ENCODE data around the gene NCOA3.
"Not testable (repeated sequence)": the region's sequence is repeated elsewhere in the genome, so short reads cannot be mapped to it uniquely, and the experiment has no call there.

The NCOA3 gene

DNA sequence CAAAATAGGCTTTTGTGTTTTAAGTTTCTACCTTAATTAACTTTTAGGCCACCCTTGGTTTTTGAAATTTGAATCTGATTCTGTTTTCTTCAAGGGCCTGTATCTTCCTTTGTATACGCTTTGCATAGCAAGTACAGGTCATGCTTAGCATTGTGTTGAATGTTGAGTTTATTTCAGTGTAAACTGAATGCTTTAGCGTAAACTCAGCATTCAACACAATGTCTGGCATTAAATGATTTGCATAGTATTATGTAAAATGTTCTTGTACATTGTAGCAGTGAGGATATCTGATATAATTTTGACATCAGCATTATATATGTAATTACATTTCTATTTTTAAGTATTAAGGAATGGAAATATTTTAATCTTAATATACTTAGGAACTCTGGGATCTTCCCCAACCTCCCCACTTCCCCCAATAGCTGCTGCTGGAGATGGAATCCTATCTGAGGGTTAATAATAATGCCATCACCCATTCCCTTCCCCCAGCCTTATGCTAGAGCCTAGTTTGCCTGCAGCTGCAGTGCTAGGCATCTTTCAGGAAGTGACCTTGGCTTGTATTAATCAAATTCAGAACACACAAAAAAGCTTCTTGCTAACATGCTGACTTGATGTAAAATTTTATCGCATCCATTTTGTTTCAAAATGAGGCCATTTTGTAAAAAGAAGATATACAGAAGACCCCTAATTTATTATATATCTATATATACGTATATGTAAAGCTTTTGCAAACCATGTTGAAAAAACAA is 73.1 kb downstream of the NCOA3 start:
- H3K36me3 ChIP-seq (ENCODE audit: insufficient read depth, low read length): peaks cover 3% of the 10 kb centered on the region

GRCh38 chr20:47576516-47577033 is 74.9 kb downstream of the NCOA3 start:
- peak overlapping the region; percentile 5 for H3K9ac ChIP-seq (ENCODE audit: low read depth, low read length)
- H3K4me3 ChIP-seq (ENCODE audit: low read length): no peak overlapping the region
- peak overlapping the region; percentile 65 for H3K4me2 ChIP-seq (ENCODE audit: low read length)
- H3K4me1 ChIP-seq (ENCODE audit: control insufficient read depth, insufficient read depth, low read length): peaks cover 19% of the 10 kb centered on the region
- peaks cover 3% of the 10 kb centered on the region for H3K36me3 ChIP-seq (ENCODE audit: insufficient read depth, low read length)
- no peaks in the 10 kb centered on the region for H3K9me3 ChIP-seq (replicated peaks; ENCODE audit: low read length)
- H3K27me3 ChIP-seq (ENCODE audit: control insufficient read depth, insufficient read depth, low read length): no peaks in the 10 kb centered on the region

More for the DNA sequence above, 73.1 kb downstream of the NCOA3 start:
- Histone ChIP-seq H3K4me3 (ENCODE audit: low read length) (no peak overlapping the region), H3K27me3 (ENCODE audit: control insufficient read depth, insufficient read depth, low read length) (no peaks in the 10 kb centered on the region), H3K9me3 (replicated peaks; ENCODE audit: low read length) (no peaks in the 10 kb centered on the region), H3K9ac (ENCODE audit: low read depth, low read length) (no peak overlapping the region), H3K4me1 (ENCODE audit: control insufficient read depth, insufficient read depth, low read length) (peaks cover 19% of the 10 kb centered on the region), H3K4me2 (ENCODE audit: low read length) (no peak overlapping the region)

GRCh38 chr20:47577314-47577713 is 75.6 kb downstream of the NCOA3 start:
- Histone ChIP-seq H3K4me2 (ENCODE audit: low read length) (peak overlapping the region; percentile 65), H3K9ac (ENCODE audit: low read depth, low read length) (no peak overlapping the region), H3K4me3 (ENCODE audit: low read length) (no peak overlapping the region), H3K9me3 (replicated peaks; ENCODE audit: low read length) (no peaks in the 10 kb centered on the region), H3K36me3 (ENCODE audit: insufficient read depth, low read length) (no peaks in the 10 kb centered on the region), H3K27me3 (ENCODE audit: control insufficient read depth, insufficient read depth, low read length) (no peaks in the 10 kb centered on the region), H3K4me1 (ENCODE audit: control insufficient read depth, insufficient read depth, low read length) (peaks cover 19% of the 10 kb centered on the region)

DNA sequence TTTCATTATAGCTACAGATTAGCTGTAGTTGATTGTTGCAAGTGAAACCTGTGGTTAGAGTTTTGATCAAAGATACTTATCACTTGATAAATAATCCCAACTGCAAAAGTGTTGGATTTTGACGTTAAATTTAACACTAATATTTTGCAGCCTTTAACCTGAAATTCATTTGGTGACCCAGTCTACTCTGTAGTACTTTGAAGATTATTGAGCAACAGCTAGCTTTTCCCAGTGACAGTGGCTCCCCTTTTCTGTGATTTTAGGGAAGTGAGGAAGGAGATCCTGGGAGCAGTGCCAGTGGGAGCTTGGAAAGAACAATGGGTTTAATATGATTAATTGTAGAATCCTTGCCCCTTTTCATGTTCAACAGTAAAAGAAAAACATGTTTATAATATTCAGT is 76.9 kb downstream of the NCOA3 start:
- peaks cover 19% of the 10 kb centered on the region for H3K4me1 ChIP-seq (ENCODE audit: control insufficient read depth, insufficient read depth, low read length)
- no peak overlapping the region for H3K4me3 ChIP-seq (ENCODE audit: low read length)
- H3K36me3 ChIP-seq (ENCODE audit: insufficient read depth, low read length): no peaks in the 10 kb centered on the region
- no peak overlapping the region for H3K9ac ChIP-seq (ENCODE audit: low read depth, low read length)
- H3K27me3 ChIP-seq (ENCODE audit: control insufficient read depth, insufficient read depth, low read length): no peaks in the 10 kb centered on the region
- H3K4me2 ChIP-seq (ENCODE audit: low read length): no peak overlapping the region
- no peaks in the 10 kb centered on the region for H3K9me3 ChIP-seq (replicated peaks; ENCODE audit: low read length)

GRCh38 chr20:47580686-47581085 is 79.0 kb downstream of the NCOA3 start:
- H3K9me3 ChIP-seq (replicated peaks; ENCODE audit: low read length); H3K4me3 ChIP-seq (ENCODE audit: low read length); H3K36me3 ChIP-seq (ENCODE audit: insufficient read depth, low read length); H3K4me2 ChIP-seq (ENCODE audit: low read length); H3K27me3 ChIP-seq (ENCODE audit: control insufficient read depth, insufficient read depth, low read length); H3K9ac ChIP-seq (ENCODE audit: low read depth, low read length): not testable (repeated sequence)
- peaks cover 15% of the 10 kb centered on the region for H3K4me1 ChIP-seq (ENCODE audit: control insufficient read depth, insufficient read depth, low read length)

- Histone ChIP-seq H3K4me2 (ENCODE audit: low read length) (no peak overlapping the region), H3K4me3 (ENCODE audit: low read length) (no peak overlapping the region), H3K9me3 (replicated peaks; ENCODE audit: low read length) (no peaks in the 10 kb centered on the region), H3K4me1 (ENCODE audit: control insufficient read depth, insufficient read depth, low read length) (peaks cover 14% of the 10 kb centered on the region), H3K27me3 (ENCODE audit: control insufficient read depth, insufficient read depth, low read length) (no peaks in the 10 kb centered on the region), H3K36me3 (ENCODE audit: insufficient read depth, low read length) (no peaks in the 10 kb centered on the region), H3K9ac (ENCODE audit: low read depth, low read length) (no peak overlapping the region)
Measured at GRCh38 chr20:47581090-47581489, 79.4 kb downstream of the NCOA3 start.

DNA sequence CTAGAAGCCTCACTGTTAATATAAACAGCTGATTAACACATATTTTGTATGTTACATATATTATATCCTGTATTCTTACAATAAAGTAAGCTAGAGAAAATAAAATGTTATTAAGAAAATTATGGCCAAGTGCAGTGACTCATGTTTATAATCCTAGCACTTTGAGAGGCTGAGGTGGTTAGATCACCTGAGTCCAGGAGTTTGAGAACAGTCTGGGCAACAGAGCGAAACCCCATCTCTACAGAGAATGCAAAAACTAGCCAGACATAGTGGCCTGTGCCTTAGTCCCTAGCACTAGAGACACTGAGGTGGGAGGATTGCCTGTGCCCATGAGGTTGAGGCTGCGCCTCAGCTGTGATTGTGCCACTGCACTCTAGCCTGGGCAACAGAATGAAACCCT is 81.9 kb downstream of the NCOA3 start:
- H3K9ac ChIP-seq (ENCODE audit: low read depth, low read length): no peak overlapping the region
- no peaks in the 10 kb centered on the region for H3K27me3 ChIP-seq (ENCODE audit: control insufficient read depth, insufficient read depth, low read length)
- H3K4me3 ChIP-seq (ENCODE audit: low read length): no peak overlapping the region
- no peak overlapping the region for H3K4me2 ChIP-seq (ENCODE audit: low read length)
- H3K36me3 ChIP-seq (ENCODE audit: insufficient read depth, low read length): no peaks in the 10 kb centered on the region
- peaks cover 5% of the 10 kb centered on the region for H3K4me1 ChIP-seq (ENCODE audit: control insufficient read depth, insufficient read depth, low read length)
- no peaks in the 10 kb centered on the region for H3K9me3 ChIP-seq (replicated peaks; ENCODE audit: low read length)

DNA sequence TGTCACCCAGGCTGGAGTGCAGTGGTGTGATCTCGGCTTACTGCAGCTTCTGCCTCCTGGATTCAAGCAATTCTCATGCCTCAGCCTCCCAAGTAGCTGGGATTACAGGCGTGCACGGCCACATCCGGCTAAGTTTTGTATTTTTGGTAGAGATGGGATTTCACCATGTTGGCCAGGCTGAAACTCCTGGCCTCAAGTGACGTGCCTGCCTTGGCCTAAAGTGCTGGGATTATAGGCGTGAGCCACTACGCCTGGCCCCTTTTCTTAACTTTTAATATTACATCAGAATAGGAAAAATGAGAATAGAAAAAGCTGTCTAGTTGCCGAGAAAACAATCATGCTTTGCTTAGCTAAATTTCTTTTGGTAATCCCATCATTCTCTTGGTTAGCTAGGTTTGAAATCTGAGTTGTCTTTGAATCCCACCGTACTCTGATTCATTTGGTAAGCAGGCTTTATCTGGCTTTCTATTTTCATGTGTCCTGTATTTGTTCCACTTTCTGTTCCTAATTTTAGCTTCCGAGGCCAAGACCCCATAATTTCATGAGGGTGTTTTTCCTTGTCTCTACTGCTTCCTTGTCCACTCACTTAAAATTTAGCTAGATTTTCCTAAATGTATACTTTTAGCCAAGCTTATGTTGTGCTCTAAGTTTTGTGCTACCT is 83.5 kb downstream of the NCOA3 start:
- no peaks in the 10 kb centered on the region for H3K36me3 ChIP-seq (ENCODE audit: insufficient read depth, low read length)
- H3K9ac ChIP-seq (ENCODE audit: low read depth, low read length): no peak overlapping the region
- no peaks in the 10 kb centered on the region for H3K27me3 ChIP-seq (ENCODE audit: control insufficient read depth, insufficient read depth, low read length)
- H3K4me3 ChIP-seq (ENCODE audit: low read length): no peak overlapping the region
- H3K9me3 ChIP-seq (replicated peaks; ENCODE audit: low read length): no peaks in the 10 kb centered on the region
- no peak overlapping the region for H3K4me2 ChIP-seq (ENCODE audit: low read length)
- H3K4me1 ChIP-seq (ENCODE audit: control insufficient read depth, insufficient read depth, low read length): peaks cover 5% of the 10 kb centered on the region

- Histone ChIP-seq H3K4me3 (ENCODE audit: low read length) (no peak overlapping the region), H3K4me1 (ENCODE audit: control insufficient read depth, insufficient read depth, low read length) (peaks cover 5% of the 10 kb centered on the region), H3K4me2 (ENCODE audit: low read length) (no peak overlapping the region), H3K9me3 (replicated peaks; ENCODE audit: low read length) (no peaks in the 10 kb centered on the region), H3K27me3 (ENCODE audit: control insufficient read depth, insufficient read depth, low read length) (no peaks in the 10 kb centered on the region), H3K9ac (ENCODE audit: low read depth, low read length) (no peak overlapping the region), H3K36me3 (ENCODE audit: insufficient read depth, low read length) (no peaks in the 10 kb centered on the region)
Measured at GRCh38 chr20:47586649-47587294, 85.1 kb downstream of the NCOA3 start.

DNA sequence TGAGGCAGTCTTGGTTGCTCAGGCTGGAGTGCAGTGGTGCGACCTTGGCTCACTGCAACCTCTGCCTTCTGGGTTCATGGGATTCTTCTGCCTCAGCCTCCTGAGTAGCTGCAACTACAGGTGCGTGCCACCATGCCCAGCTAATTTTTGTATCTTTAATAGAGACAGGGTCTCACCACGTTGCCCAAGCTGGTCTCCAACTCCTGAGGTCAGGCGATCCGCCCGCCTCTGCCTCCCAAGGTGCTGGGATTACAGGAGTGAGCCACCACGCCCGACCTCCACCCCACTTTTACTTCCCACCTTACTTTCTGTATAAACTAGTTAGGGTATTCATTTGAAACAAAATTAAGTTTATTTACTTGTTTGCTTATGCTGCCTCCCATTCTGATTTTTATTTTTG is 86.5 kb downstream of the NCOA3 start:
- H3K4me2 ChIP-seq (ENCODE audit: low read length): no peak overlapping the region
- H3K36me3 ChIP-seq (ENCODE audit: insufficient read depth, low read length): no peaks in the 10 kb centered on the region
- H3K4me3 ChIP-seq (ENCODE audit: low read length): no peak overlapping the region
- H3K9ac ChIP-seq (ENCODE audit: low read depth, low read length): no peak overlapping the region
- H3K27me3 ChIP-seq (ENCODE audit: control insufficient read depth, insufficient read depth, low read length): no peaks in the 10 kb centered on the region
- H3K4me1 ChIP-seq (ENCODE audit: control insufficient read depth, insufficient read depth, low read length): peaks cover 5% of the 10 kb centered on the region
- no peaks in the 10 kb centered on the region for H3K9me3 ChIP-seq (replicated peaks; ENCODE audit: low read length)

DNA sequence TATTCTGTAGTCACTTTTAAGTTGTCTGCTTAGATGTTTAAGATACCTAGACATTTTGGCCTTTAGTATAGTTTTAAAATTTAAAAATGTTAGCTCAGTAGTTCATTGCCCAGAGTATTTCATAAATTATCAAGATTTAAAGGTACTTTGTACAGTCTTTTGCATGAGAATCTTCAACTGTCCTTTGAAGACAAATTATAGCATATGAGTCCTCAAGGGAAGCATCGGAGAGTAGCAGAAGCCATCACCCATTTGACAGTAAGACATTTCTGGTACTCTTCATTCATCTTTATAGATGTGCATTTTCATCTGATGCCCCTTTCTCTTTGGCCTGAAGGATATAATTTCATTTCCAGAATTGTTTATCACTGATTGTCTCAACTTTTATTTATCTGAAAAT is 89.5 kb downstream of the NCOA3 start:
- Histone ChIP-seq H3K9me3 (replicated peaks; ENCODE audit: low read length) (no peaks in the 10 kb centered on the region), H3K4me3 (ENCODE audit: low read length) (no peak overlapping the region), H3K36me3 (ENCODE audit: insufficient read depth, low read length) (no peaks in the 10 kb centered on the region), H3K4me1 (ENCODE audit: control insufficient read depth, insufficient read depth, low read length) (peaks cover 5% of the 10 kb centered on the region), H3K9ac (ENCODE audit: low read depth, low read length) (no peak overlapping the region), H3K4me2 (ENCODE audit: low read length) (no peak overlapping the region), H3K27me3 (ENCODE audit: control insufficient read depth, insufficient read depth, low read length) (no peaks in the 10 kb centered on the region)
